ENCODE measurements around the gene MTHFD2L. TPM values are rescaled to one million over a fixed set of nuclear protein-coding genes. Genes with fewer than 3 reads are reported as not detected.

Gene MTHFD2L
- total RNA-seq, 1 experiment from 2014 or later = 11.6 TPM

DNA sequence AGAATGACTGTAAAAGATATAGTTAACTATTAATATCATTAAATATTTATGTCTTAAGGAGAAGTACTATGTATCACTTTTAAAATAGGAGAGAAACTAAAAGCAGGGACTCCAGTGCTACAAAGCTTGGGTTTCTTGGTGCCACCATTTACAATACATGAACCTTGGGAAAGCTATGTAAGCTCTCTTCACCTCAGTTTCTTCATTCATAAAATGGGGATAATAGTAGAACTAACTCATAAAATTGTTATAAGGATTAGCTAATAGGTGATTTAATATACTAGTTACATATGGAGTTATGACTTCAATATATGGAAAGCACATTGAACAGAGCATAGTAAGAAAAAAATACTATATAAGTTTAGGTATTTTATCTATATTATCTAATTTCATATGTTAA, 174.0 kb downstream of the MTHFD2L start:
- no peak overlapping the region for H3K14ac ChIP-seq (ENCODE audit: insufficient read depth, low read length)
- Mint-ChIP-seq H3K27ac (no peak overlapping the region), H3K4me3 (no peak overlapping the region), H3K36me3 (ENCODE audit: insufficient read depth in 1 of 3, low read depth in 3 of 3) (peaks cover 0 to 8% (median 0%) of the 10 kb centered on the region in 3 experiments; a peak in 1 of 7 replicates), H3K27me3 (ENCODE audit: low read depth) (no peaks in the 10 kb centered on the region), H3K9me3 (peaks cover 0 to 10% of the 10 kb centered on the region in 2 experiments; a peak in 2 of 5 replicates), H3K4me1 (peaks cover 6 to 7% of the 10 kb centered on the region in 2 experiments; a peak in 3 of 4 replicates)
- H3K9me3 ChIP-seq (ENCODE audit: control insufficient read depth, low read depth, low read length) = no peaks in the 10 kb centered on the region
- no peak overlapping the region for H3T11ph ChIP-seq (ENCODE audit: low read length)
- H4K91ac ChIP-seq (ENCODE audit: insufficient read length, low read depth, low read length) = no peak overlapping the region
- H2BK20ac ChIP-seq (ENCODE audit: low read depth, low read length, poor library complexity, severe bottlenecking) = no peak overlapping the region
- H3K18ac ChIP-seq (ENCODE audit: insufficient read length, low read depth, low read length) = no peak overlapping the region
- H3K23me2 ChIP-seq (ENCODE audit: insufficient read length, low read depth, low read length, poor library complexity, severe bottlenecking) = no peaks in the 10 kb centered on the region
- H3K27me3 ChIP-seq (ENCODE audit: insufficient read depth, low read length) = no peaks in the 10 kb centered on the region
- no peak overlapping the region for H2BK5ac ChIP-seq (ENCODE audit: insufficient read length, low read length)
- H4K20me1 ChIP-seq (ENCODE audit: control insufficient read depth, insufficient read depth, insufficient read length) = no peaks in the 10 kb centered on the region
- no peaks in the 10 kb centered on the region for H3K79me1 ChIP-seq (ENCODE audit: insufficient read depth, low read depth, low read length, poor library complexity, severe bottlenecking)
- H3K4me1 ChIP-seq (ENCODE audit: insufficient read depth, low read length) = no peaks in the 10 kb centered on the region
- H2BK15ac ChIP-seq (ENCODE audit: low read depth, low read length) = no peak overlapping the region
- H3K79me2 ChIP-seq (ENCODE audit: insufficient read depth, low read length) = no peaks in the 10 kb centered on the region
- no peak overlapping the region for H3K4me2 ChIP-seq (ENCODE audit: insufficient read depth, insufficient read length, low read length)
- DNase-seq = no peak
- H2BK120ac ChIP-seq (ENCODE audit: low read depth, low read length, poor library complexity, severe bottlenecking) = no peak overlapping the region
- no peak overlapping the region for H2BK12ac ChIP-seq (ENCODE audit: insufficient read length, low read depth, low read length)
- no peak overlapping the region for H4K5ac ChIP-seq (ENCODE audit: insufficient read length, low read depth, low read length)
- no peak overlapping the region for H3K4ac ChIP-seq (ENCODE audit: low read depth, low read length)
- no peak overlapping the region for H3K9ac ChIP-seq (ENCODE audit: extremely low read depth, insufficient read length, low read length)
- H3K56ac ChIP-seq (ENCODE audit: insufficient read length, low read depth, low read length) = no peak overlapping the region
- no peak overlapping the region for H2AFZ ChIP-seq (ENCODE audit: low read length)
- TF ChIP-seq CTCF (conservative IDR thresholded peaks at IDR 0.05) = no peak
- H3K23ac ChIP-seq (ENCODE audit: insufficient read length, low read depth, low read length) = no peak overlapping the region
- H2AK5ac ChIP-seq (ENCODE audit: insufficient read length, low read length) = no peak overlapping the region
- no peak overlapping the region for H3K27ac ChIP-seq (ENCODE audit: insufficient read length, low read depth, low read length)
- H4K8ac ChIP-seq (replicated peaks; ENCODE audit: insufficient read length, low read depth, low read length) = no peak overlapping the region

Measured in H9 (cell line).